Stimulated activated CD4-positive, alpha-beta T cell treated with anti-CD3 and anti-CD28 coated beads, Interleukin-4, amount 100 ng/mL, for 24 hours (primary cell): ENCODE measurements around the gene MAP1LC3B.
A peak's percentile ranks its signal among the peaks of the same experiment; 100 is the strongest.
"Not testable (repeated sequence)": the region's sequence is repeated elsewhere in the genome, so short reads cannot be mapped to it uniquely, and the experiment has no call there.

Source experiments
- DNase-seq: peaks from one replicate; pipeline ENCODE4 v3.0.0-alpha.2; 2020

The MAP1LC3B gene

DNA sequence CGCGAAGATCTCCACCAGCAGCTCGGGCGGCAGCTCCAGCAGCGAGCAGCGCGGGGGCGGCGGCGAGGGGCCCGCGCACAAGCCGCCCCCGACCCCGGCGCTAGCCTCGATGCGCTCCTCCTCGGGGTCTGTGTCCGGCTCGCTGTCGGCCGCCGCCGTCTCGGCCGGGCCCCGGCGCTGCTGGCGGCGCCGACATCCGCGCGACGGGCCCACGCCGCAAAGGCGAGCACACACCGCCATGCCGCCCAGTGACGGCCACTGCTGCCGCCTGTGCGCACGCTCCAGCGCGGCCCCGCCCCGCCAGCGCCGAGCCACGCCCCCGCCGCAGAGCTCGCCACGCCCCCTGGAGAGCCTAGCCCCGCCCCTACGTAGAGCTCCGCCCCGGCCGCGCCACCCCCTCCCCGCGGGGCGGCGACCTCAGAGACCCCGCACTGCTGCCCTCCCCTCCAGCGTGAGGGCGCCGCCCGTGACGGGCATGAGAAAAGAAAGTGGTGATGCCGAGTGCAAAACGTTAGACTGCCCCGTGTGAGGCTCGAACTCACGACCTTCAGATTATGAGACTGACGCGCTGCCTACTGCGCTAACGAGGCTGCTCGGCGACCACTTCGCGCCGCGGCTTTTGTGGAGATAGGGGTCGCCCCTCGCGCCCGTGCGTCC lies 8.5 kb upstream of the MAP1LC3B start, which contains the start of gene FBXO31:
TSS of gene FBXO31 (minus strand) at position 272 of the 657 bp plus-strand sequence. CDS start at position 240, 32 bp downstream.
- DNase-seq = peak; percentile 94

DNA sequence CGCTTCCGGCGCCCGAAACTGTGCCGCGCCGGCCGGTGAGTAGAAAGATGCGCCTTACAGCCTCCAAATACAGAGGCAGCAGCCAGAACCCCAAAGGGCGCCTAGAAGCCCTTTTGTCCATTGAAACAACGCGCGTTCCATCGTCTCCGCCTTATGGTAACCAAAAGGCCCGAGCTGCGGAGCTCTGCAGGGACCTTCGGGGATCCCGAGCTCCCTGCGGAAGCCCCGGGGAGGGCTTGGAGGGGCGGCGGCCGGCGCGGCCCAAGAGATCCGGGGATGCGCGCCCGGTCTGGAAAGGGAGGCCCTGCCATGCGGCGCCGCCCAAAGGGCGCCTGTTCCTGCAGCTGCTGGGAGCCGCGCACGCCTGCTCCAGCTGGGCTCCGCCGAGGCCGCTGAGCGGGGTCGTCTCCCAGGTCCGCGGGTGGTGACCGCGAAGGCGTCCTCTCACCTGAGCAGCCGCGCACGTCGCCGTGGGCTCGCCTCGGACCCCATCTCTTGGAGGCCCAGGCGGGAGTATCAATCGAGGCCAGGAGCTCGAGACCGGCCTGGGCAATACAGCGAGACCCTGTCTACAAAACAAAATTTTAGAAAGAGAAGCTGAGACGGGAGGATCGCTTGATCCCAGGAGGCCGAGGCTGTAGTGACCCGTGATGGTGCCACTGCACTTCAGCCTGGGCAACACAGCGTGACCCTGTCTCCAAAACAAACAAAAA lies 7.8 kb upstream of the MAP1LC3B start:
- DNase-seq = no peak

DNA sequence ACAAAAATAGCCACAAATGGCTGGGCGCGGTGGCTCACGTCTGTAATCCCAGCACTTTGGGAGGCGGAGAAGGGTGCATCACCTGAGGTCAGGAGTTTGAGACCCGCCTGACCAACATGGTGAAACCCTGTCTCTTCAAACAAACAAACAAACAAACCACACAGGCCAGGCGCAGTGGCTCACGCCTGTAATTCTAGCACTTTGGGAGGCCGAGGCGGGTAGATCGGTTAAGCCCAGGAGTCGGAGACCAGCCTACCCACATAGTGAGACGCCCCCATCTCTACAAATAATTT lies 7.3 kb upstream of the MAP1LC3B start:
- not testable (repeated sequence) for DNase-seq

GRCh38 chr16:87387942-87388817 lies 4.0 kb upstream of the MAP1LC3B start:
- DNase-seq = peak; percentile 90

GRCh38 chr16:87388818-87389134 lies 3.4 kb upstream of the MAP1LC3B start:
- no peak for DNase-seq

DNA sequence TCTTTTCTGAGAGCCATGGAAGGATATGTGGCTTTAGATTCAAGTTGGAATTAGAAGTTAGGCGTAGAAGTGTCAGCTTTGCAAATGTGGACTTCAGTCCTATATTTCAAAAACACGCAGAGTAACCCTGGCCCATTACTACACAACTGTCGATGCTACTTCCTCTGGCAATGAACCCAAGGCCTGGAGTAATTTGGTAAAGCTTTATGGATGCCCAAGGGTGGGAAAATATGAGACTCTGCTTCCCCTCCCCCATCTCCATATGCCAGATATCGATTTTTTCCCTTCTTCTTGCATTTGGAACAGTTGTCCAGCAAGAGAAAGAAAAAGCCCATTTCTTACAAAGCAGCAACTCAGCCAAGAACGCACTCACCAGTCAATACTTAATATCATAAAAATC lies 2.9 kb upstream of the MAP1LC3B start:
- no peak for DNase-seq

- DNase-seq = not testable (repeated sequence)
Measured at GRCh38 chr16:87389914-87390313, 2.2 kb upstream of the MAP1LC3B start.

- DNase-seq = no peak
Measured at GRCh38 chr16:87390641-87391323, 1.4 kb upstream of the MAP1LC3B start.

- peak; percentile 15 for DNase-seq
Measured at GRCh38 chr16:87391324-87391949, 699 bp upstream of the MAP1LC3B start.

DNA sequence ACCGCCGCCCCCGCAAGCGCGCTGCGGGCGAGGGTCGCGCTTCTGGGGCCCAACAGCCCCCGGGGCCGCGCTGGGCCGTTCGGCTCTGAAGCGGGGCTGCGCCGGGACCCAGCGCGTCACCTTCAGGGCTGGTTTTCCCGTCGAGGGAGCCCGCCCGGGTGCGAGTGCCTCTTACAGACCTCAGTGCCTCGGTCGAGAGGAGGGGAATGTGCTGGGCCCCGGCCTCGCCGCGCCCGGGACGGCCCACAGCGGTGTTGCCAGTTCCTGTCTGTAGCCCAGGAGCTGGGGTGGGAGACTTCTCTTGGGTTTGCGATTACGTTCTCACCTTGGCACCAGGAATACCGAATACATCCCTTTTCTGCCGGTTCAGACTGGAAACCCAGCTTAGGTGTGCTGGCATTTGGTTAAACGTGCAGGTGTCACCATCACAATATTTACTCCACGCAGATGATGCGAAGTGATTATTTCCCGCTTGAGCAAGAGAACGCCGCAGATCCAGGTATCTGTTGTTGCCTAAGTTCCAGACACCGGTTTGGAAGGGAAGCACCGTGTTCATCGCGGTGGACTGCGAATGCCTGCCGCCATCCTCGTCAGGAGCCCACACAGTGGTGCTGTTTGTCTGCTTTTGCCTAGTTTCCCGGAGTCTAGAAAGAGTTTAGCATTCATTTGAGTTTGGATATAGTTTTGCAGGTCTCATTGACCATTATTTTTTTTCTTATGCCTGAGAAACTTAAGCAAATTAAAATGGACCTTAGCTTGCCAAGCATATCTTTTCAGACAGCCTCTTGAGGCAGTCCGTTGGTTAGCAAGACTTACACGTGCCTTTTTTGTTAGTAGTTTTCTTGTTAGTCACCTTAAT lies 914 bp downstream of the MAP1LC3B start:
- peak; percentile 50 for DNase-seq

DNA sequence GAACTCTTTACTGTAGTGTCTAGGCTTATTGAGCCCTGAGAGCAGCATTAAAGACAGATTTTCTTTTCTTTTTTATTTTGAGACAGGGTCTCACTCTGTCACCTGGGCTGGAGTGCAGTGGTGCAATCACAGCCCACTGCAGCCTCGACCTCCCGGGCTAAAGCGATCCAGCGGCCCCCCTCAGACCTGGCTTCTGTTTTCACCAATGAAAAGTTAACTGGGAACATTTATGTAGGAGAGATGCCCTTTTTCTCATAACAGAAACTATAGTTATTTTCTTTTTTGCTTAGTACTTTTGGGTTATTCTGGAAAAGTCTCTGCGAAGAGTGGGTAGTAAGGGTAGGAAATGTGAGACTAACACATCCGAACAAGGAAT lies 1.5 kb downstream of the MAP1LC3B start:
- DNase-seq = no peak

DNA sequence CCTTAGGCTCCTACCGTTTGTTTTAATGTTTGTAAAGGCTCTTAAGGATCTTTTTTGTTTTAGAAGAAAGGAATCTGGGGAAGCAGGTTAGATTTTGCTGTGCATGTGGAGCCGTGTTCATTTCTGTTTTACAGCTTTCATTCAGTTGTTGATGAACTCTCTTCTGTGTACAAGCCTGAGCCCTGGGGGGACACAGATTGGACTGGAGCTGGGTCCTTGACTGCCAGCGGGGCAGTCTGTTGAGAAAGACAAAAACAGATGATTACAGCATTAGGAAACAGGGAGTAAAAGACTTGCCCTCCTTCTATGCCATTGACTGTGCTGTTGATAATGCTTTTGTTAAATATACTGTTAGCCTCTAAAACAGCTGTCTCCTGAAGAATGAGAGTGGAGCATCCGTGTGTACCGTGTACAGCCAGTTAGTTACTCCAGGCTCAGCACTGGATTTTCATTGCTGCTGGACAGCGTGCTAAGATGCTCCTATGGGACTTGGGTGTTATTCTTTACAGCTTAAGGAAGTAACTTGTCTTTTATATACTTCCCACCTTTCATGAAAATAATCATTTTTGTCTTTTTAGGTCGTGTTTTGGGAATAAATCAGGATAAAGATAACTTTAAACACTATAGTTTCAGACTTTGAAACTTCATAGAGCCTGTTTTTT lies 3.2 kb downstream of the MAP1LC3B start:
- no peak for DNase-seq

- no peak for DNase-seq
Measured at GRCh38 chr16:87404764-87405625, 12.9 kb downstream of the MAP1LC3B start.

DNA sequence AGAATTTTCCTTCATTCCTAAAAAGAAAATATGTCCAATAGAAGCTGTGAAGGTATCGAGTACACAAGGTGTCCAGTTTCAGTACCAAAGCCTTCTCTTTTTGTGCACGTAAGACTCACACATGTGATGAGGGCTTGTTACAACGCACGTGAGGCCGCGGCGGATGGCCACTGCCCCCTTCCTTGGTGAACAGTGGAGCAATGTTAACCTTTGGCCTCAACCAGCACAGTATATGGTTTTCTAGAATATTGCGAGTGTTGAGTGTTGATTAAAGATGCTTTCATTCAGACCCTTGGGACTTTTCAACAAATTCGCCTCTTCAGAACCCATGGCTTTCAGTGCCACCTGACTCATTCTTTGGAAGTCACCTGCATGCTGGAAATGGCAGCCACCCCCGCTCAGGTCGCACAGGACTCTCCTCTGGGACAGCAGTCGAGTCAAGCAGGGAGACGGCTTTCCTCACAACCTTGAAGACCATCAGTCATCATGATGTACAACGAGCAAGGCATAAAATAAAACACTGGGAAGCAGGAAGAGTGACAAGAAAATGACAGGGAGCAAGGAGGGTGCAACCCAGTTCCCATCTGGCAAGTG lies 14.5 kb downstream of the MAP1LC3B start:
- DNase-seq = no peak

- DNase-seq = no peak
Measured at GRCh38 chr16:87407511-87408112, 15.5 kb downstream of the MAP1LC3B start.

- DNase-seq = no peak
Measured at GRCh38 chr16:87409153-87409552, 17.0 kb downstream of the MAP1LC3B start.

GRCh38 chr16:87409781-87410180 lies 17.6 kb downstream of the MAP1LC3B start:
- no peak for DNase-seq

DNA sequence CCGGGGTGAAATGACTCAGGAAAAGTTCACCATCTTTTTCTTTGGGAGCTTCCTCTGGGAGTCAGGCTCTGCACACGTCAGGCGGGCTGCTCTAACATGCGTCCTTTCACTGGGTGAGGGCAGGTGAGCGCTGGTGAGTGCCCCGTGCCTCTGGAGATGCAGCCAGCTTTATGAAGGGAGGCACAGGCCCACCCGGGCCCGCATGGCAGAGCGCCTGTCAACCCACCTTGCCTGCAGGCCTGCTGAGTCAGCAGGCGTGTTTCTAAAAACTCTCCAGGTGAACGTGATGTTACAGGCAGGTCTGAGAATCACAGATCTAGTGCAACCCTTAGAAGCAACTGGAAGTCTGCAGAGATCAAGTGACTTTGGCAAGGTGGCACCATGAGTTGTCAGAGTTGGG lies 18.4 kb downstream of the MAP1LC3B start:
- DNase-seq = no peak

- no peak for DNase-seq
Measured at GRCh38 chr16:87410968-87411367, 18.8 kb downstream of the MAP1LC3B start.
